GM18520 (cell line): Measurements from ENCODE around the gene NOTCH3.

Experiments used
- ATAC-seq: cut with Tn5 transposase; IDR thresholded peaks from one replicate; pipeline ENCODE4 v1.9.1; 2021; ENCODE audit not compliant: unreplicated experiment

The NOTCH3 gene

DNA sequence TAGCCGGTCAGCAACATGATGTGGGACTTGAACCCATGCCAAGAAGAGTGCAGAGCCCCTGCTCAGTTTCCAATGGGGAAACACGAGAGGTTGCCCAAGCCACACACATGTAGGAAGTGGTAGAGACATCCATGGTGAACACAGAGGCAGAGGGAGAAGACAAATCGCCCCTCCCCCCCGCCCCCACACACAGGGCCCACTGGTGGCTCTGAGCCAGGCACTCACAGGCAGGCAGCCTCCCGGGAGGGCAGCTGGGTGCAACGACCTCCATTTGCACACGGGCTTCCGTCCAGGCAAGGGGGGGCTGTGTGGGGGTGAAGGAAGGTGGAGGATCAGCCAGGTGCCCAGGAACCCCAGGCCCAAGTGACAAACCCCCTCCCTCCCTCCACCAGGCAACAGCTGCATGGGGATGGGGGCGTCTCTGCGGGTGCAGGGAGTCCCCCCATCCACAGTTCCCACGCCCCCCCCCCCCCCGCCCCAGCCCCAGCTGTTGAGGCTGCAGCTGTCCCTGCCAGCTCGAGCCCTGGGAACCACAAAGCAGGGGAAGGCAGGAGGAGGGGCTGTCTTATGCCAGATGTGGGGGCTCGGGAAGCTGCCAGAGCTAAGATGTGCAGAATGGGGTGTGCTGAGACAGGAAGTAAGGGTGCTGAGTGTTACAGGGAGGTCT is 3.4 kb downstream of the NOTCH3 start:
- no peak for ATAC-seq

DNA sequence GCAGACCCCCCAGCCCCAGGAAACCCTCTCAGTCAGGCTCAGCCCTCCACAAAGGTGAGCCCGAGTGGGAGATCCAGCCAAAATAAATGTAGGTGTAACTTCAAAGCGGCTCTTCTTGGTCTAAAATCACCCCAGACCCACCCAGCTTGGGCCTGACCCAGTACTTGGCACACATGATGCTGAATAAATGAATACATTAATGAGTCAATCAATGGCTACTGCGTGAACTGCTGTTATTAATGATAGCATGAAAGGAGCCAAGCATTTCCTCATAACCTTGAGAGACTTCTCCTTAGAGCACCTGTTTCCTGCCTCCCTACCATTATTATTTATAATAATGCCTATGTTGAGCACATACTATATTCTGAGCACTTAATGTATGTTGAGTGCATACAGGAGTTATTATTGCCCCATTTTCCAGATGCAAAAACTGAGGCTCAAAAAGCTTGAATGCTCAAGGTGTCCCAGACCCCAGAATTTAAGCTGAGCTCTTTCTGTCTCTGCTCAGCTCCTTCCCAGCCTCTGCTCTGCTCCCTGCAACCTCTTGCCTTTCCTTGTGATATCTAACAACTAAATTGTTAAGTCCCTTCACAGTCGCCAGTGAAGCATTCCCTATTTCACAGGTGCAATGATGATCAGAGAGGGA is 4.3 kb downstream of the NOTCH3 start:
- no peak for ATAC-seq

DNA sequence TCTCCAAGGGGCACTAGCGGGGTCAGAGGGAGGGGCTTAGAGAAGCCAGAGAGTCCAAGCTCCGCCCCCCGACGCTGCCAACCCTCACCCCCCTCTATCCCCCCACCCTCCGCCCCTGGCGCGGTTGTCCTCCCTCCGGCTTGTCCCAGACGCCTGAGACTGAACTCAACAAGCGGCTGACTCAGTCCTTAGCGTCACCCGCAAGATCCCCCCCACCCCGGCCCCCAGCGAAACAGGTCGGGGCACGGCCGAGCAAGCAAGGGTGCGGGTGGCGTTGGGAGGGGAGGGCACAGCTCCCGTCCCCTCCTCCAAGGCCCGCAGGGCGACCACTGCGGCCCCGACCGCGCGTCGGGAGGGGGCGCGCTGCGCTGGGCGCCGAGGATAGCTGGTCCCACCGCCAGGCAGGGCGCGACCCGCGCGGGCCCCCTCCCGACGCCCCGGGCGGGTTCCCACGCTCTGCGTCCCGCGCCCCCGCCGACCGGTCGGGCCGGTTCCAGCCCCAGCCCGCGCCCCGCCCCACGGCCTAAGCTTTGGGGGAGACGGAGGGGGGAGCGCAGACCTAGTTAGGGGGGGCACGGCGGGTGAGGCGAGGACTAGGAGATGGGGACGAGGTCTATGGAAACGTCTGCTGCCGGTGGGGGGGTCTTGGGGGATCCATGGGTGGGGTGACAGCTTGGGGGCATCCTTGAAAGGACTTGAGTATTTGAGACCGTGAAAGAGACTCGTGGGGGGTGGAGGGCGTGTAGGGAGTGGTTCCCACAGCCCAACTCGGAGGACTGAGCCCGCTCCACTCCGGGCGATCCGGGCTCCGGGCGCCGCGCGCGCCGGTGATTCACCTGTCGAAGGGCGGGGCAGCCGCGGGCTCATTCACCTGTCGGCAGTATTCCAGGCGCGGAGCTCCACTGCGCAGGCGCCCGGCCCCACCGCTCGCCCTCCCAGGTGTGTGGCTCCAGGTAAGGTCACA is 5.1 kb downstream of the NOTCH3 start:
- ATAC-seq, result no peak

DNA sequence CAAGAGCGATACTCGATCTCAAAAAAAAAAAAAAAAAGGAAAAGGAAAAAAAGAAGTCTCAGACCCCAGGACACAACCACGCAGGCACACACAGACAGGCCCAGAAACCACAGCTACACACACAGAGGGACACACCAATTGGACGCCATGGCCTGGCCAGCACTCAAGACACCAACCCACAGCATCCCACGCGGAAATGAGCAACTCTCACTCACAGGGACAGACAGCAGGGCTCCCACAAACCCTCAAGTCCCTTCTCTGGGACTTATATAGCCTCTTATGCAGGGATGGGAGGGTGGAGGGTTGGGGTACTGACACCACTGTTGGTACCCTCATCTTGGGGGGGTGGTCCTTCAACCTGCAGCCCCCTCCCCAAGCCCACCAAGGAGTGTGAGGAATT is 5.9 kb downstream of the NOTCH3 start:
- no peak for ATAC-seq

GRCh38 chr19:15191982-15192381 is 8.8 kb downstream of the NOTCH3 start:
- ATAC-seq, result no peak

DNA sequence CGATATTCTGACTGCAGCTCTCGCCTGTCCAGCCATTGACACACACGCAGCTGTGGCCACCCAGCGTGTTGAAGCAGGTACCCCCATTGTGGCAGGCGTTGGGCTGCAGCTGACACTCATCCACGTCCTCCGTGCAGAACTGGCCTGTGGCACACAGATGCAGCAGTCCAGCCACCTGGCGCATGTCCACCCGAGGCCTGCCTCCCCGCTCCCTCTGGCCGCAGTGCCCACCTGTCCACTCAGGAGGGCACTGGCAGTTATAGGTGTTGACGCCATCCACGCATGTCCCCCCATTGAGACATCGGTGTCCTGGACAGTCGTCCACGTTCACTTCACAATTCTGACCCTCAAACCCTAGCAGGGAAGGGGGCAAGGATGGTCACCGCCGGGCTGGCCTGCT is 9.3 kb downstream of the NOTCH3 start:
- no peak for ATAC-seq

DNA sequence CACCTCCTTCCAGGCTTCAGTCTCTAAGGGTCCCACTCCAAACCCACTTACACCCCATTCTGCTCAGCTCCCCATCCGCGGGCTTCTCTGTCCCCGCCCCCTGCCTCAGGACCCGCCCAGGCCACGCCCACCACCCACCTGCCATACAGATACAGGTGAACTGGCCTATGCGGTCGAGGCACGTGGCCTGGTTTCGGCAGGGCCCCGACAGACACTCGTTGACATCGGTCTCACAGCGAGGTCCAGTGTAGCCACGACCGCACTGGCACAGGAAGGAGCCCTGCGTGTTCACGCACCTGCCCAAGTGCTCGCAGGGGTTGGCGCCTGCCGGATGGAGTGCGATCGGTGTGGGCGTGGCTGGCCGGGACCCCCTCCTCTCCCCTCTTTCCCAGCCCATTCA is 11.9 kb downstream of the NOTCH3 start:
- no peak for ATAC-seq

- no peak for ATAC-seq
Observed at GRCh38 chr19:15187026-15188007, 13.5 kb downstream of the NOTCH3 start.

DNA sequence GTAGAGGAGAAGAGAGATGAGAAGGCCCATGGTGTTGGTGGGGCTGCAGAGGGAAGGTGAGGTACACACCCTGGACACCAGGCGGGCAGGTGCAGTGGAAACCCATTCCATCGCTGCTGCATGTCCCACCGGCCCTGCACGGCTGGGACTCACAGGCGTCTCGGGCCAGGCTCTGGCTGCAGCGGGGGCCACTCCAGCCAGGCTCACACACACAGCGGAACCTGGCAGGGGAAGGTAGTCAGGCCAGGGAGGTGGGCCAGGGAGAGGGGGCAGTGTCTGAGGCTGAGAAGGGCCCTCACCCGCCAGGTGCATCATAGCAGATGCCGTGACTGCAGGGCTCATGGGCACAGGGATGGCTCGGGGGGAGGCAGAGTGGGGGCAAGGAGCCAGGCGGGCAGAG is 15.6 kb downstream of the NOTCH3 start:
- ATAC-seq, result no peak

GRCh38 chr19:15184776-15185175 is 16.0 kb downstream of the NOTCH3 start:
- no peak for ATAC-seq

DNA sequence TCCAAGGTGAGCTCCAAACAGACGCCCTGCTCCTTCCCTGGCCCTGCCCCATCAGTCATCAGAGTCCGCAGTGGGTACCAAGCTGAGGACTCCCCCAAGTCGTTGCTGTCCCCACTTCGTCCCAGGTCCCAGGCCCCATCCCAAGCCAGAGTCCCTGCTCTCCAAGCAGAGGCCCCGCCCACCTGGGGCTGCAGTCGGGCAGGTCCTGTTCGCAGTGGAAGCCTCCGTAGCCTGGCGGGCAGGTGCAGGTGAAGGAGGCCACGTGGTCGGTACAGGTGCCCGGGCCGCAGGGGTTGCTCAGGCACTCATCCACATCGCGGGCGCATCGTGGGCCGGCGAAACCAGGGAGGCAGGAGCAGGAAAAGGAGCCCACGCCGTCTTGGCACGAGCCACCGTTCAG is 19.4 kb downstream of the NOTCH3 start:
- no peak for ATAC-seq

DNA sequence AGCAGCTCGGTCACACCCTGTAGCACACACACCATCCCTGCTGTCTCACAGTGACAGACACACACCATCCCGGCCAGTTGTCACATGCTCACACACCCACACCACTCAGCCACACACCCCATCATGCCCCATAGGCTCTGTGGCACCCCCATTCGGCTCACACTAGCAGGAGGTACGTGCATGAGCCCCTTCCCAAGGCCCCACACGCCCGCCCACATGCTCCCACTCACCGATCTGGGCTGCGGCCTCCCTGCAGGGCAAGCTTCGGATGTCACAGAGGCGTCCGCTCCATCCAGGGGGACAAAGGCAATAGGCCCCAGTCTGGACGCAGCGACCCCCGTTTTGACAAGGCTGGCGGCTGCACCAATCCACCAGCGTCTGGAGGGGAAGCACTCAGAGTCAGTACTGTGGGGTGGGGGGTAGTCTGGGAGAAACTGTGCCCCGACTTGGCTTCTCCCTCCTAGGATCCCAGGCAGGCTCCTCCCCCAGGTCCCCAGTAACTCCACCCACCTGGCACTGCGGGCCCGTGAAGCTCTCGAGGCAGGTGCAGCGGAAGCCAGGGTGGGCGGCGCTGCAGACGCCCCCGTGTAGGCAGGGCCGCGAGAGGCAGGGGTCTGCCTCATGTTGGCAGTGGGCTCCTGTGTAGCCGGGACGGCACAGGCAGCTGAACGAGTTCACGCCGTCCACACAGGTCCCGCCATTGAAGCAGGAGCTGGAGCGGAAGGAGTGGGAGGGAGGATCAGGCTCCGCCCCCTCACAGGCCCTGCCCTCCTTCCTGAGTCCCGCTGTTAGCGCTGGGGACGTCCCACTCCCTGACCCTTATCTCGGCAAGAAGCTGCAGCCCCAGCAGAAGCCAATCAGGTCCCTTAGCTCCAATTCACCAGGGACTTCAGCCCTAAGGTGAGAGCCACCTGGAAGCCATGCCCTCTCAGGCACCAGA is 20.1 kb downstream of the NOTCH3 start:
- no peak for ATAC-seq

GRCh38 chr19:15178629-15179308 is 22.0 kb downstream of the NOTCH3 start:
- ATAC-seq, result no peak

GRCh38 chr19:15177269-15178116 is 23.3 kb downstream of the NOTCH3 start:
- peak; percentile 65 for ATAC-seq

GRCh38 chr19:15175609-15176008 is 25.2 kb downstream of the NOTCH3 start:
- no peak for ATAC-seq

DNA sequence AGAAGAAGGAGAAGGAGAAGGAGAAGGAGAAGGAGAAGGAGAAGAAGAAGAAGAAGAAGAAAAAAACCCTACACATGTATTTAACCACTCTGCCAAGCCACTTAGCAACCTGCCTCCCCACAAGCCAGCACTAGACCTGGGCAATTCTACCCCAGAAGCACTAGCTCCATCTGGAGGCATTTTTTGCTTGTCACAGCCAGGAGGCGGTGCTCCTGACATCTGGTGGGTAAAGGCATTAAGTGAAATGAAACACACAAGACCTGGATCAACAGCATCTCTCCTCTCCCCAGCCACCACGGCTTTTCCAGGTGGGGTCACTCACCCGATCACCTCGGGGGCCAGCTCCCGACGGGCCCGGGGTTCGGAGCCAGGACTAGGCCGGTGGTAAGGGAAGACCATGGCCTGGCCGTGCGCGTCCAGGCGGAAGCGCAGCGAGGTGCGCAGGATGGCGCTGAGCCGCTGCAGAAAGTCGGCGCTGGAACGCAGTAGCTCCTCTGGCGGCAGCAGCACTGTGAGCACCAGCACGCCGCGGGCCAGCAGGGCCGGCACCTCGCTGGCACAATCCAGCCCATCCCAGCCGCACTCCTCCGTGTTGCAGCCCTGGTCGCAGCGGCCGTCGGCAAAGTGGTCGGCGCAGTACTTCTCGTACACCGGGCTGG is 26.9 kb downstream of the NOTCH3 start:
- no peak for ATAC-seq

DNA sequence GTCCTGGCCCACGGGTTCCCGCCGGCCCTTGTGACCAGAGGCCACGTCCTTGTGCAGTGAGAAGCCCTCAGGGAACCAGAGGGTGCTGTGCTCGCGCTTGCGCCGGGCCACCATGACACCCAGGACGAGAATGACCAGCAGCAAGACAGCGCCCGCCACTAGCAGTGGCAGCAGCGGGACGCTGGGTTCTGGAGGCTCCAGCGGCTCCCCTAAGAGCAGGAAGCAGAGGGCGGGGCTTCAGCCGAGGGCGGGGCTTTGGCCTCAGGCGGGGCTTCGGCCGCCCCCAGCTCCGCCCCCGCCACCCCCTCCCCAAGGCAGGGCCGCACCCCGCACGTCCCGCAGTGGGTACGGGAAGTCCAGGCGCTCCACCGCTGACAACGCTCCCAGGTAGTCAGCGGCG is 30.4 kb downstream of the NOTCH3 start:
- no peak for ATAC-seq
